ENCODE measurements around the gene UBE3B. TPM values are rescaled to one million over a fixed set of nuclear protein-coding genes. Genes with fewer than 3 reads are reported as not detected.

UBE3B gene
- total RNA-seq, 1 donor from 2014 or later: 40.3 TPM

- TF ChIP-seq CTCF (conservative IDR thresholded peaks at IDR 0.05; ENCODE audit: low read depth, low read length): no peak
- DNase-seq (ENCODE audit: low read depth): no peak
- H3K4me3 ChIP-seq (ENCODE audit: low read depth, low read length): no peak overlapping the region
Measured at GRCh38 chr12:109475121-109475520, 2.3 kb upstream of the UBE3B start.

GRCh38 chr12:109475993-109476806 is 1.2 kb upstream of the UBE3B start:
- TF ChIP-seq CTCF (conservative IDR thresholded peaks at IDR 0.05; ENCODE audit: low read depth, low read length): no peak
- no peak for DNase-seq (ENCODE audit: low read depth)
- H3K4me3 ChIP-seq (ENCODE audit: low read depth, low read length): peak overlapping the region; percentile 80

GRCh38 chr12:109476807-109477184 is 638 bp upstream of the UBE3B start:
- DNase-seq (ENCODE audit: low read depth): no peak
- no peak for TF ChIP-seq CTCF (conservative IDR thresholded peaks at IDR 0.05; ENCODE audit: low read depth, low read length)
- peak overlapping the region; percentile 80 for H3K4me3 ChIP-seq (ENCODE audit: low read depth, low read length)

- H3K4me3 ChIP-seq (ENCODE audit: low read depth, low read length): peak overlapping the region; percentile 80
- DNase-seq (ENCODE audit: low read depth): no peak
- no peak for TF ChIP-seq CTCF (conservative IDR thresholded peaks at IDR 0.05; ENCODE audit: low read depth, low read length)
Measured at GRCh38 chr12:109477963-109478315, 505 bp downstream of the UBE3B start.

- H3K4me3 ChIP-seq (ENCODE audit: low read depth, low read length): no peak overlapping the region
- no peak for TF ChIP-seq CTCF (conservative IDR thresholded peaks at IDR 0.05; ENCODE audit: low read depth, low read length)
- DNase-seq (ENCODE audit: low read depth): no peak
Measured at GRCh38 chr12:109479761-109480160, 2.3 kb downstream of the UBE3B start.

- no peak for TF ChIP-seq CTCF (conservative IDR thresholded peaks at IDR 0.05; ENCODE audit: low read depth, low read length)
- H3K4me3 ChIP-seq (ENCODE audit: low read depth, low read length): no peak overlapping the region
- no peak for DNase-seq (ENCODE audit: low read depth)
Measured at GRCh38 chr12:109480356-109480755, 2.9 kb downstream of the UBE3B start.

GRCh38 chr12:109481863-109482262 is 4.4 kb downstream of the UBE3B start:
- no peak for TF ChIP-seq CTCF (conservative IDR thresholded peaks at IDR 0.05; ENCODE audit: low read depth, low read length)
- no peak overlapping the region for H3K4me3 ChIP-seq (ENCODE audit: low read depth, low read length)
- DNase-seq (ENCODE audit: low read depth): no peak
